ENCODE measurements around the gene RNF111. TPM values are rescaled to one million over a fixed set of nuclear protein-coding genes. Genes with fewer than 3 reads are reported as not detected.
"Not testable (repeated sequence)": the region's sequence is repeated elsewhere in the genome, so short reads cannot be mapped to it uniquely, and the experiment has no call there.

RNF111 gene
- polyA plus RNA-seq, 2 of the 4 experiments (the other 2 are of a cell fraction): 25.0 to 42.7 TPM

GRCh38 chr15:59120937-59121336, 133.5 kb downstream of the RNF111 start:
- Histone ChIP-seq H3K27ac (no peak overlapping the region), H3K9me3 (no peaks in the 10 kb centered on the region), H3K4me2 (no peak overlapping the region), H3K4me1 (no peaks in the 10 kb centered on the region), H3K4me3 (no peak overlapping the region)
- FAIRE-seq (peak; percentile 32), DNase-seq (ENCODE audit: low read depth in 1 of 2, low spot score in 1 of 2) (no peak), ATAC-seq (no peak)
- WGBS (ENCODE audit: missing lambda C conversion rate): 91% methylated on average over 5 of the region's 5 CpGs
- TF ChIP-seq HMGXB4 (CRISPR knock-in tag; IDR thresholded peaks at IDR 0.05; ENCODE audit: borderline replicate concordance): no peak
- TF ChIP-seq RCOR1 (IDR thresholded peaks at IDR 0.05; ENCODE audit: low read depth, low read length): no peak
- peak; percentile 83; the same call in 1 of the 2 replicates for TF ChIP-seq POLR2AphosphoS2 (conservative IDR thresholded peaks at IDR 0.05; ENCODE audit: low read length)
- no peak for TF ChIP-seq KDM1A (IDR thresholded peaks at IDR 0.05; ENCODE audit: low read depth)
- CTCF ChIA-PET: interaction anchor here (0.6 to 1.8 kb wide), 2 partner anchors 17 to 373 kb away, joined by 3 to 4 read pairs; no protein-coding TSS in a partner anchor
- POLR2A ChIA-PET: no interaction called here

- Histone ChIP-seq H3K4me1 (no peaks in the 10 kb centered on the region), H3K9me3 (peaks cover 28% of the 10 kb centered on the region), H3K27ac (no peak overlapping the region), H3K4me3 (no peak overlapping the region), H3K4me2 (no peak overlapping the region)
- ATAC-seq: peak in 1 of 2 experiments; percentile 45; a peak in 3 of 6 replicates
- DNase-seq (ENCODE audit: low read depth in 1 of 2, low spot score in 1 of 2): no peak
- CTCF ChIA-PET: interaction anchor here (0.8 to 1.3 kb wide), 4 partner anchors 28 to 405 kb away, joined by 3 read pairs; no protein-coding TSS in a partner anchor
- 94% methylated on average over 2 of the region's 2 CpGs for WGBS (ENCODE audit: missing lambda C conversion rate)
- TF ChIP-seq POLR2AphosphoS2 (conservative IDR thresholded peaks at IDR 0.05; ENCODE audit: low read length): no peak; the same call in 1 of the 2 replicates
- no peak for TF ChIP-seq ELK1 (IDR thresholded peaks at IDR 0.05; ENCODE audit: low read depth, low read length)
- POLR2A ChIA-PET: no interaction called here
- FAIRE-seq: no peak
Measured at GRCh38 chr15:59124261-59124660, 136.8 kb downstream of the RNF111 start.

DNA sequence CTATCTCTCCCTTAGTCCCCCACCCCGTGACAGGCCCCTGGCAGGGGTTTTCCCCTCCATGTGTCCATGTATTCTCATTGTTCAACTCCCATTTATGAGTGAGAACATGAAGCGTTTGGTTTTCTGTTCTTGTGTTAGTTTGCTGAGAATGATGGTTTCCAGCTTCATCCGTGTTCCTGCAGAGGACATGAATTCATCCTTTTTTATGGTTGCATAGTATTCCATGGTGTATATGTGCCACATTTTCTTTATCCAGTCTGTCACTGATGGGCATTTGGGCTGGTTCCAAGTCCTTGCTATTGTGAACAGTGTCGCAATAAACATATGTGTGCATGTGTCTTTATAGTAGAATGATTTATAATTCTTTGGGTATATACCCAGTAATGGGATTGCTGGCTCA, 138.2 kb downstream of the RNF111 start:
- FAIRE-seq; H3K4me2 ChIP-seq; H3K27ac ChIP-seq; ATAC-seq; POLR2A ChIA-PET; DNase-seq (ENCODE audit: low read depth in 1 of 2, low spot score in 1 of 2); H3K4me3 ChIP-seq; H3K4me1 ChIP-seq: not testable (repeated sequence)
- CTCF ChIA-PET: interaction anchor here (0.6 to 0.8 kb wide), 2 partner anchors 222 to 367 kb away, joined by 3 to 4 read pairs; no protein-coding TSS in a partner anchor
- peaks cover 42% of the 10 kb centered on the region for H3K9me3 ChIP-seq
- WGBS (ENCODE audit: missing lambda C conversion rate): 97% methylated on average over 4 of the region's 4 CpGs
- TF ChIP-seq HOXA7 (CRISPR knock-in tag; IDR thresholded peaks at IDR 0.05): peak; percentile 53; the same call in 1 of the 2 replicates

DNA sequence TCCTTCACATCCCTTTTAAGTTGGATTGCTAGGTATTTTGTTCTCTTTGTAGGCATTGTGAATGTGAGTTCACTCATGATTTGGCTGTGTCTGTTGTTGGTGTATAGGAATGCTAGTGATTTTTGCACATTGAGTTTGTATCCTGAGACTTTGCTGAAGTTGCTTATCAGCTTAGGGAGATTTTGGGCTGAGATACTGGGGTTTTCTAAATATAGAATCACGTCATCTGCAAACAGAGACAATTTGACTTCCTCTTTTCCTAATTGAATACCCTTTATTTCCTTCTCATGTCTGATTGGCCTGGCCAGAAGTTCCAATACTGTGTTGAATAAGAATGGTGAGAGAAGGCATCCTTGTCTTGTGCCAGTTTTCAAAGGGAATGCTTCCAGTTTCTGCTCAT, 139.8 kb downstream of the RNF111 start:
- H3K27ac ChIP-seq; H3K4me1 ChIP-seq; DNase-seq (ENCODE audit: low read depth in 1 of 2, low spot score in 1 of 2); H3K4me3 ChIP-seq; POLR2A ChIA-PET; FAIRE-seq; H3K4me2 ChIP-seq; ATAC-seq: not testable (repeated sequence)
- CTCF ChIA-PET: interaction anchor here (1.0 to 1.9 kb wide), 4 partner anchors 10 to 366 kb away, joined by 3 to 7 read pairs (median 3); no protein-coding TSS in a partner anchor
- peaks cover 56% of the 10 kb centered on the region for H3K9me3 ChIP-seq
- 93% methylated on average over 1 of the region's 1 CpG for WGBS (ENCODE audit: missing lambda C conversion rate)

- Histone ChIP-seq H3K27ac (no peak overlapping the region), H3K4me3 (no peak overlapping the region), H3K4me1 (no peaks in the 10 kb centered on the region), H3K4me2 (no peak overlapping the region), H3K9me3 (peaks cover 53% of the 10 kb centered on the region)
- WGBS (ENCODE audit: missing lambda C conversion rate): 95% methylated on average over 16 of the region's 16 CpGs
- ChIA-PET CTCF (interaction anchor here (1.1 to 3.2 kb wide), 3 partner anchors 14 to 370 kb away, joined by 3 to 12 read pairs (median 3); no protein-coding TSS in a partner anchor), POLR2A (no interaction called here)
- ATAC-seq: no peak; a peak in 1 of 6 replicates
- TF ChIP-seq FOXS1 (CRISPR knock-in tag; IDR thresholded peaks at IDR 0.05): no peak
- TF ChIP-seq POLR2AphosphoS2 (conservative IDR thresholded peaks at IDR 0.05; ENCODE audit: low read length): 0 out of 2 replicates have a peak, but pooled peaks have one; percentile 44
- no peak for DNase-seq (ENCODE audit: low read depth in 1 of 2, low spot score in 1 of 2)
- FAIRE-seq: no peak
Measured at GRCh38 chr15:59131456-59131855, 144.0 kb downstream of the RNF111 start.
